GM18870 (cell line): Measurements from ENCODE around the gene GDE1.
"Not testable (repeated sequence)": the region's sequence is repeated elsewhere in the genome, so short reads cannot be mapped to it uniquely, and the experiment has no call there.

Source experiments
- ATAC-seq: cut with Tn5 transposase; IDR thresholded peaks from one replicate; pipeline ENCODE4 v1.9.1; 2021; ENCODE audit warnings: moderate library complexity; ENCODE audit not compliant: unreplicated experiment

GDE1 gene, protein sequence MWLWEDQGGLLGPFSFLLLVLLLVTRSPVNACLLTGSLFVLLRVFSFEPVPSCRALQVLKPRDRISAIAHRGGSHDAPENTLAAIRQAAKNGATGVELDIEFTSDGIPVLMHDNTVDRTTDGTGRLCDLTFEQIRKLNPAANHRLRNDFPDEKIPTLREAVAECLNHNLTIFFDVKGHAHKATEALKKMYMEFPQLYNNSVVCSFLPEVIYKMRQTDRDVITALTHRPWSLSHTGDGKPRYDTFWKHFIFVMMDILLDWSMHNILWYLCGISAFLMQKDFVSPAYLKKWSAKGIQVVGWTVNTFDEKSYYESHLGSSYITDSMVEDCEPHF

DNA sequence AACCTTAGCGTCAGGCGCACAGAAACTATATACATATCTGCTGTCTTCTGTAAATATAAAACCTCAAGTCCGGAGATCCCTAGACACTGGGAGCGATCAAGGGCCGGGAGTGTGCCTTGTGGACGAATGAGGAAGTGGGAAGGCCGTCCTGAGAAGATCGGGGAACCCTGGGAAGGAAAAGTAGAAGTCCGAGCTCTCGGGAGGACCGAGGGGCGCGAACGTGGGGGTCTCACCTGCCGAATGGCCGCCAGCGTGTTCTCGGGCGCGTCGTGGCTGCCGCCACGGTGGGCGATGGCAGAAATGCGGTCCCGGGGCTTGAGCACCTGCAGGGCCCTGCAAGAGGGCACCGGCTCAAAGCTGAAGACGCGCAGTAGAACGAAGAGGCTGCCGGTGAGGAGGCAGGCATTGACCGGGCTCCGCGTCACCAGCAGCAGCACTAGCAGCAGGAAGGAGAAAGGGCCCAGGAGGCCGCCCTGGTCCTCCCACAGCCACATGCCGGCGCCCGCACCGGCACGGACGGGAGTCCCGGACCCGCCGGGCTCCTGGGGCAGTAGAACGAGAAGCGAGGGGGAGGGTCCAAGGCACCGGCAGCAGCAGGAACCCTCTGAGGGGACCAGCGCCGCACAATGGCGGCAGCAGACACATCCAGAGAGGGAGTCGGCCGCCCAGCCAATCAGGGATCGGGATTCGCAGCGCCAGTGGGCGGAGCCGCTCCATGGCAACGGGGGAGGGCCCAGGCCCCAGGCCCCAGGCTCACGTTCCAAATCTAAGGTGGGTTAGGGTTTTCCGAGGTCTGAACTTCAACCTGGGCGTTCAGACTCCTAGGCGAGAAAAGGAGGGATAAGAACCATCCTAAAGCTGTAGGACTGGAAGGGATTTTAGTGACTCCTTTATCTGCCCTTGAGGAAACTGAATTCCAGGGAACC lies at the start of gene GDE1:
TSS of gene GDE1 (minus strand) at position 628 of the 926 bp plus-strand sequence. CDS start at position 494, 134 bp downstream.
- ATAC-seq: peak; percentile 53

DNA sequence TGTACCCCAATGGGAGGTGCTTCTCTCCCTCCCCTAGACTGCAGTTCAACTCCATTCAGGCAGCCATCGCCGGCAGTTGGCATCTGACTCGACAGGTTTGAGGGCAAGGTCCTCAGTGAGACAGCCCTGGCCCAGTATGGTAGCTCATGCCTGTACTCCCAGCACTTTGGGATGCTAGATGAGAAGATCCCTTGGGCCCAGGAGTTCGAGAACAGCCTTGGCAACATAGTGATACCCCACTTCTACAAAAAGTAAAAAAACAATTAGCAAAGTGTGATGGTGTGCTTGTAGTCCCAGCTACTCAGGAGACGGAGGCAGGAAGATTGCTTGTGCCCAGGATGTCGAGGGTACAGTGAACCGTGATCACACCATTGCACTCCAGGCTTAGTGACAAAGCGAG lies 45.7 kb upstream of the GDE1 start:
- no peak for ATAC-seq

DNA sequence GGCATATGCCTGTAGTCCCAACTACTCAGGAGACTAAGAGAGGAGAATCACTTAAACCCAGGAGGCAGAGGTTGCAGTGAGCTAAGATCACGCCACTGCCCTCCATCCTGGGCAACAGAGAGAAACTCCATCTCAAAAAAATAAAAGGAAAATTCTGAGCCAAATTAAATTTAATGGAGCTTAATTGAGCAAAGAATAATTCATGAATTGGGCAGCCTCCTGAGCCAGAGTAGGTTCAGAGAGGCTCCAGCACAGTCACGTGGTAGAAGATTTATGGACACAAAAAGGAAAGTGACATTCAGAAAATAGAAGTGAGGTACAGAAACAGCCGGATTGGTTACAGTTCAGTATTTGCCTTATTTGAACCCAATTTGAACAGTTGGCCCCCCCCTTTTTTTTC lies 44.5 kb upstream of the GDE1 start:
- ATAC-seq: no peak

DNA sequence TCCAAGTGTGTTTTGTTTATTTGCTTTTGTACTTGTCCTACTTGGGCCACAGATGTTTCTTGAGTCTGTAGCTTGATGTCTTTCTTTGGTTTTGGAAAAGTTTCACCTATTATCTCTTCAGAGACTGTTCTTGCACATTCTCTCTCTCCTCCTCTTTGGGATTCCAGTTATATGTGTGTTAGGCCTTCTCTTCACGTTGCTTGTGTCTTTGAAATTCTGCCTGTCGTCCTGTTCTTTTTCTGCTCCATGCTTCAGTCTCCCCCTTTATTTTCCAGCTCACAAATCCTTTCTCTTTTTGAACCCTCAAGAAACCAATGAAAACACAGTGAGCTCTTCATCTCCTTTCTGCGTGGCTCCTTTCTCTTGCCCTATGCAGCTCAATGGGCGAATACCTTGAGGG lies 41.5 kb upstream of the GDE1 start:
- no peak for ATAC-seq

DNA sequence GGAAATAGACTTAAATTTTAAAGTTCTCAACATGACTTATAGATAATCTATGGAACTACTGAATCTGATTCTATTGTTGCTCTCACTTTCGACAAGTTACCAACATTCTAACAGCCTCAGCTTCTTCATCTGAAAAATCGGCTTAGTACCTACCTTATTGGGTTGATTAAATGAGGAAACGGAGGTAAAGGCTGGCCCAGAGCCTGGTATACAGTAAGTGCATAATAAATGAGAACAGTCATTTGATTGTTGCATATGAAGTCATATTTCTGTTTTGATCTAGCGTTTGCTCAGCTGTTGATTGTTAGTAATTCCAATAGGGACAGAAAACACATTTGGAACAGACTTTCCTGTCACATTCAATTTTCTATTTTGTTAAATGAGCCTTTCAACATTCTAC lies 38.2 kb upstream of the GDE1 start:
- no peak for ATAC-seq

DNA sequence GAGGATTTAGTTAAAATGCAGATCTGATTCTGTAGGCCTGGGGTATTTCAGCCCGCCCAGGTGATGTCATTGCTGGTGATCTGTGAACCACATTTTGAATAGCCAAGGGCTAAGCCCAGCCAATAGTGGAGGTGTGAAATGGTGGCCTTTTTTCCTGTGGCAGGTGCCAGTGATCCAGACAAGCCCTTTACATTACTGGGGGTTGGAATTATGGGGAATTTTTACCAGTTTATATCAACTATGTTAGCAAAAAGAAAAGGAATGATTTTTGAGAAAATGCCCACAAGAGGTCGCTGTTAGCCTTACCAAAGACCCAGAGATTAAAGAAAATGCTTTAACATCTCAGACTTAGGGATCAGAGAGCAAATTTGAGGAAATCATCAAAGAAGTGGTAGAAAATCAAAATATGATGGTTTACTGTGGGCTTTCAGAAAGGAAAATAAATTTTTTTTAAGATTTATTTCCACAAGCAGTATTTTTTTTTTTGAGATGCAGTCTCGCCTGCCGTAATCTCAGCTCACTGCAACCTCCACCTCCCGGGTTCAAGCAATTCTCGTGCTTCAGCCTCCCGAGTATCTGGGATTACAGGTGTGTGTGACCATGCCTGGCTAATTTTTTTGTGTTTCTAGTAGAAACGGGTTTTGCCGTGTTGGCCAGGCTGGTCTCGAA lies 37.5 kb upstream of the GDE1 start:
- ATAC-seq: no peak

DNA sequence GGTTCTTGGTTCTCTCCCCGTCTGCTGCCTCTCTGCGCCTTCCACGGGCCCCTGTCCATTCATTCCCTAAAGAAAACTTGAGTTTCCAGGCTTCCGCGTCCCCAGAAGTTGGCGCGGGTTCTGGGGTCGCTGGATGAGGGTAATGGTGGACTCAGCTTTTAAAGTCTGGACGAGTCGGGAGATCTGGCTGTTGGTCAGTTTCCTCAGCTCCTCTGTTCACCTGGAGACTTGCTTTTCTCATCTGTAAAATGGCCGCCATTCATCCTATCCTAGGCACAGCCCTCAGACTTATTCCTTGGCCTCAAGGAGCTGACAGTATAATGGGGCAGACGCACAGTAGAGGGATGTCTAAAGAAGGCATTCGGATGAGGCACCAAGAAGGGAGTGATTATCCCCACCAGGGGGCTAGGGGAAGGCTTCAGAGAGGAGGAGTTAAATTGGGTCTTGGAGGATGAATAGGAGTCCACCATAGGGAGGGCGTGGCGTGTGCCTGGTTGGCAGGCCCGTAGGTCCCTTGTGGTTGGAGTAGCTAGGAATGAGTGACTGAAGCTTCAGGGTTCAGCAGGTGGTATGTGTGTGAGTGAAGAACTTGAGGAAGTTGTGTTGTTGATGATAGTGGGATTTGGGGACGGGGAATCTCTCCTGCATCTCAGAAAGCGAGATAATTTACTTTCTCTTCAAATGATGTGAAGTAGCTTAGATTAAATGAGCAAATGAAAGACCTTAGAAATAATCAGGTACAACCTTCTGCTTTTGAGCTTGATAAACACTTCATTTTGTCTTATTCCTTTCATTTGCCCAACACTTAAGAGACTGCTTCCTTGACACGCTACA lies 34.3 kb upstream of the GDE1 start:
- ATAC-seq: no peak

DNA sequence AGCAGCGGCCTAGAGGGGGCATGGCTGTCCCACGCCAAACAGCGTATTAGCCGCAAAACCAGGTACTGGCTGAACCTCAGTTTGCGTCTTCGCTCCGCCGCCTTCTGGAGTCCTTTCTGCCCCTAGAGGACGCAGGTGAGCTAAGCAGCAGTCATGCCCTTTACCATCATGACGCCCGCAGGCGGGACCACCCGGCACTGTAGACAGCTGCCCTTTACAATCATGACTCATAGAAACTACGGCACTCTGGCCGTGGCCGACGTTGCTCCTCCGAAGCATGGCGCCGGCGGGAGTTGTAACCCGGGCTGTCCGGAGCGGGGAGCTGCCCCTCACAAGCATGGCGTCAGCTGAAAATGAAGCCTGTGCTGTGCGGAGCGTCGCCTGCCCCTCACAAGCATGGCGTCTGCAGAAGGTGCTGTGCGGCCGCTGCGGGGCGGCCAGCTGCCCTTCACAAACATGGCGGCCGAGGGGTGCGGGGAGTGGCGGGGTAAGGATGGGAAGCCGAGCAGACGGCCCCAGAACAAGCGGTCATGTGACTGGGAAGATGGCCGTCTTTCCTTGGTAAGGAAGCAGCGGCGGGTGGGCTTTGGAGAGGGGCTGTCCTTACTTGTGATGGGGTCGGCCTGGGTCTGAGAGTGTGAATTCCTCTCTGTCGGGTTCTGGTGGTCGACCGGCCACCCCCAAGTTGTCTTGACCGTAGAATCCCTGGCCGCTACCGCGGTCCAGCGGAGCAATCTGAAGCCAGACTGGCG lies 33.5 kb upstream of the GDE1 start, which contains the start of gene VPS35L:
TSS of gene VPS35L (plus strand) at position 518 of the 752 bp plus-strand sequence. CDS start at position 545, 27 bp downstream.
- peak; percentile 96 for ATAC-seq

DNA sequence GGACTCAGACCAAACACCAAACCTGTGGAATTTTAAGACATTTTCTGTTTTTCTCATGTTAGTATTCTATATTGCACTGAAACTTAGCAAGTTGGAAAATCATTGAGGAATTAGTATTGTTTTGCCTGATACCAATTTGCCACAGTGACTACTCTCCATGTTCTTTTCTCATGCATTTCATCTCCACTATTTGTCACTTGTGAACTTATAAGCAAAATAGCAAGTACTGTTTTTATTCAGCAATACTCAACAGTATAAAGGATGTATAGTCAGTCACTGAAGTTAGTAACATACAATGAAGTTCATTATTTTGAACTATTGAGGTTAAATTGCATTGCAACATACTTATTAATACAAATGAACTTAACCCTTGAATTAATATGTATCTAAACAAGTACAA lies 27.8 kb upstream of the GDE1 start:
- ATAC-seq: no peak

DNA sequence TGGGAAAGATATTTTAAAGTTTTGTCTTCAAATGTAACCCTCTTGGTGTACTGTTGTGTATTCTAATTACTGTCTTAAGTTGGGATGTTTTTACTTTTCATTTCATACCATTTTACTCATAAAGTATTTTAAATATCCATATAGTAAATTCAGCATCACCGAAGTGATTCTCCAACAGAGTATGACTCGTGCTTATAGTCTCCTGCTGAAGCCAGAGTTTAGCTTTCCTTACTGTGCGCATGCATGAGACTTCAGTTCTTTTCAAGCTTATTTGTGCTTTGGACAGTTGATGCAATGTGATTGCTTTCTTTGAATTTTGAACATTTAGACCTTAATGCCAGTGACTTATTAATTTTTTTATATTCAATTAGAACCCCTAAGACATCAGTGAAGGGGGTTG lies 26.2 kb upstream of the GDE1 start:
- ATAC-seq: no peak

DNA sequence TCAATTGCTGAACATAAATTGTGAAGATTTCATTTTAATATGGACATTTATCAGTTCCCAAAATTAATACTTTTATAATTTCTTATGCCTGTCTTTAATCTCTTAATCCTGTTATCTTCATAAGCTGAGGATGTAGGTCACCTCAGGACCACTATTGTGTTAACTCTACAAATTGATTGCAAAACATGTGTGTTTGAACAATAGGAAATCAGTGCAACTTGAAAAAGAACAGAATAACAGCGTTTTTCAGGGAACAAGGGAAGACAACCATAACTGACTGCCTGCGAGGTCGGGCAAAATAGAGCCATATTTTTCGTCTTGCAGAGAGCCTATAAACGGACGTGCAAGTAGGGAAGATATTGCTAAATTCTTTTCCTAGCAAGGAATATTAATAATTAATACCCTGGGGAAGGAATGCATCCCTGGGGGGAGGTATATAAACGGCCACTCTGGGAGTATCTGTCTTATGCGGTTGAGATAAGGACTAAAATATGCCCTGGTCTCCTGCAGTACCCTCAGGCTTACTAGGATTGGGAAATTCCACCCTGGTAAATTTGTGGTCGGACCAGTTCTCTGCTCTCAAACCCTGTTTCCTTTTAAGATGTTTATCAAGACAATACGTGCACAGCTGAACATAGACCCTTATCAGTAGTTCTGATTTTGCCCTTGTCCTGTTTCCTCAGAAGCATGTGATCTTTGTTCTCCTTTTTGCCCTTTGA lies 21.5 kb upstream of the GDE1 start:
- not testable (repeated sequence) for ATAC-seq

DNA sequence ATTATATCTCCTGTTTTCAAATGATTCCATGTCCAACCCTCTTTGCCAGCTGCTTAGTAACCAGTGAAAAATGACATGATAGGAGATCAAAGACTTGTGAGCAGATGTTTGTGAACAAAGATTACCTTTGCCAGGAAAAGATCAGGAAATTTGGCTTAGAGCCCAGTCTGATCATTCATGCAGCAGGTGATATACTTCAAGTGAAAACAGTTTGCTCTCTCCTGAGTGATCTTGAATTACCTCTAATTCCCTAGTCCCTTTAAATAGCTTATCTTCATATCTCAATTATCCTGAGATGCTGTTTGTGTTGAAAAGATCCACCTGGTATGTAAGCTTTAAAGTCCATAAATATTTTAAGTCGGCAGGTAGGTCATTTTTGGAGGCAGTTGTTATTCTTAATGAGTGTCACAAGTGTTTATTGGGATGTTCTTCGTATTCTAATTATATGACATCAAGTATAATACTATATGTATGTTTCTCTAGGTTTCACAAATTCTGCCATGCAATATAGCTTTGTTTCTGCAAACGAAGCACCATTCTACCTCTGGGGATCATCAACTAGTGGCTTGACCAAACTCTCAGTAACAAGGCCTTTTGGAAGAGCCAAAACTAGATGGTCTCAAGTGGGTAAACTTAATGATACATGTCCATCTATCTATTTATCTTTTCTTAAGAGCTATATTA lies 20.4 kb upstream of the GDE1 start:
- ATAC-seq: no peak

DNA sequence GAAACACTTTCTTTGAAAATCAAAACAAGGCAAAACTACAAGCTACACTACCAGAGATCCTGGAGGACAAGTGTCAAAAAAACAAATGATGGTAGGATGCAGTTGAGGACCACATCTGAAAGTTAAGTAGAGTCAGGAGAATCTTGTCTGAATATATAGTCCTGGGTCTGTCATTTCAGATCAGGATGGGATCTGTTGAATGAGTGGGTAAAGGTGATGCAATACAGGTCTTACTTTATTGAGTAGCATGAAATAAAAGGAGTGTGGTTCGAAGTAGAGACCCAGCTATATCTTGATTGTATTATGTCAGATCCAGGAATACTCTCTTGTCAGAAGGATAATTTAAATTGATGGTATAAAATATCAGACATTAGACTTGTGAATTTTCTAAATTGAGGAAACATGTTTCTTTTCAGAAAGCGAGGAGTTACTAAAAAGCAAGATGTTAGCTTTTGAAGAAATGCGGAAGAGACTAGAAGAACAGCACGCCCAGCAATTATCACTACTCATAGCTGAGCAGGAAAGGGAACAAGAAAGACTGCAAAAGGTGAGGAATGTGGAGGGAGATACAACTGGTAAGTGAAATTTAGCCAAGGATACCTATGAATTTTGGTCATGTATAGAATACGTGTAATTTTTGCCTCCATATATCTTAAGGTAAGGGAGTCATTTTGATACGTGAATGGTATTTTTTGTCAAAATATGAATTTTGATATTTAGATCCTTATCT lies 18.5 kb upstream of the GDE1 start:
- ATAC-seq: no peak

DNA sequence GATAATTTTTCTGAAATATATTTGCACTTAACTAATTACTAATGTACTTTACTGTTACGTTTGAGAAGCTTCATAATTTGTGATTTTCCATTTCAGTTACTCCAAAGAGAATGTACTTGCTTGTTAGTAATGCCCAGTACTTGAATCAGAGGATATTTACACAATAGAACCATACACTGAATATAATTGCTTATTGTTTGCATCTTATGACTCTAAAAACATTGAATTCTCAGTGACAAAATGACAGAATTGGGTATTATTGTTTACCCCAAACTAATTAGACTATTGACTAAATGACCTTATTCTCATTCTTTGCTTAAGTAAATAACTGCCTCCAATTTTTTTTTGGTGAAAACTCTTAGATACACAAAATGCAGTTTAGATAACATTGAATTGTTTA lies 10.7 kb upstream of the GDE1 start:
- ATAC-seq: no peak

DNA sequence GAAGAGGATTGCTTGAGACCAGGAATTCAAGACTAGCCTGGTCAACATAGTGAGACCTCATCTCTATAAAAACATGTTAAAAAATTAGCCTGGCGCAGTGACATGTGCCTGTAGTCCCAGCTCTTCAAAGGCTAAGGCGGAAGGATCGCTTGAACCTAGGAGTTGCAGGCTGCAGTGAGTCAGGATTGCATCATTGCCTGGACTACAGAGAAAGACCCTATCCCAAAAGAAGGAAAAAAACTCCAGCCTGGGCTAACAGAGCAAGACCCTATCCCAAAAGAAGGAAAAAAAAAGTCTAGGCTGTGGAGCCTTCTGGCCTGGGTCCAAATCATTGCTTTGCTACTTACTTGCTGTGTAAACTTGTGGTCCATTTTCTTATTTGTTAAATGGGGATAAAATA lies 6.8 kb upstream of the GDE1 start:
- no peak for ATAC-seq

DNA sequence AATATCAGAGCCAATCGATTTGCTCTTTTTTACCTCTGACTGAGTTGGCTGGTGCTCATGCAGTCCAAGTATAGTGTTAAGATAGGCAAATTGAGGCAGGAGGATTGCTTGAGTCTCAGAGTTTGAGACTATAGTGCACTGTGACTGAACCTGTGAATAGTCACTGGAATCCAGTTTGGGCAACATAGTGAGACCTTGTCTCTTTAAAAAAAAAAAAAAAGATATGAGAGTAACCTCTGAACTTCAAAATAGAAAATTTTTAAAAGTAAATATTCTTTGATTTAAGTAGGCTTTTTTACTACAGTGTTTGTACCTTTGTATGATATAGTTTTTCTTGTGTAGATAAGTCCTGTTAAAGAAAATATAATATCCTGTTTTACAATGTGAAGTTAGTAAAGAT lies 5.3 kb upstream of the GDE1 start:
- no peak for ATAC-seq

DNA sequence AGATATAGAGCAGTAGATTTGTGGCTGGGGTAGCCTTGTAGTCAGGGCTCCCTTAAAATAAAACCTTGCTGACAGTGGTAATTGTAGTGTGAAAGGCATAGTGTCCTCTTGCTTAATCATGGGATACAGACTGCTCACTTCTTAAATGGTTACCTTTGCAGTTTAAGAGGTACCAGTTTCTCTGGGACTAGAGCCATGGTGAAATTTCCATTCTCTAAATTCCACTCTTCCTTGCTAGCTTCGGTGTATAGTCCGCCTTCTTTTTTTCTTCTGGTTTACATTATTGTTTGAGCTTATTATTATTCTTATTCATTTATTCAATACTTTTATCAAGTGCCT lies 3.5 kb upstream of the GDE1 start:
- ATAC-seq: no peak
